Stomach (tissue), 4 donors: Measurements from ENCODE around the gene PIEZO1.

Source experiments
- CTCF ChIP-seq, 7 experiments: fragments of 450-650 bp in 4 of 7; fragments of 200-600 bp in 3 of 7; sonication (generic) in 3 of 7; IDR thresholded peaks; one replicate each; pipeline ENCODE4 v1.5.1; 2016 to 2019; ENCODE audit warnings: antibody characterized with exemption in 7 of 7, control low read depth in 2 of 7, mild to moderate bottlenecking in 1 of 7
- POLR2A ChIP-seq, 4 donors: fragments of 450-650 bp; IDR thresholded peaks; one replicate each; pipeline ENCODE4 v1.6.1; 2016; ENCODE audit warnings: antibody characterized with exemption in 4 of 4, control low read depth in 2 of 4, mild to moderate bottlenecking in 1 of 4, moderate library complexity in 1 of 4
- POLR2AphosphoS5 ChIP-seq, 3 donors: sonication (generic); formaldehyde crosslinking; IDR thresholded peaks; one replicate each; pipeline ENCODE4 v1.6.1; 2016; ENCODE audit warnings: antibody characterized with exemption in 3 of 3

DNA sequence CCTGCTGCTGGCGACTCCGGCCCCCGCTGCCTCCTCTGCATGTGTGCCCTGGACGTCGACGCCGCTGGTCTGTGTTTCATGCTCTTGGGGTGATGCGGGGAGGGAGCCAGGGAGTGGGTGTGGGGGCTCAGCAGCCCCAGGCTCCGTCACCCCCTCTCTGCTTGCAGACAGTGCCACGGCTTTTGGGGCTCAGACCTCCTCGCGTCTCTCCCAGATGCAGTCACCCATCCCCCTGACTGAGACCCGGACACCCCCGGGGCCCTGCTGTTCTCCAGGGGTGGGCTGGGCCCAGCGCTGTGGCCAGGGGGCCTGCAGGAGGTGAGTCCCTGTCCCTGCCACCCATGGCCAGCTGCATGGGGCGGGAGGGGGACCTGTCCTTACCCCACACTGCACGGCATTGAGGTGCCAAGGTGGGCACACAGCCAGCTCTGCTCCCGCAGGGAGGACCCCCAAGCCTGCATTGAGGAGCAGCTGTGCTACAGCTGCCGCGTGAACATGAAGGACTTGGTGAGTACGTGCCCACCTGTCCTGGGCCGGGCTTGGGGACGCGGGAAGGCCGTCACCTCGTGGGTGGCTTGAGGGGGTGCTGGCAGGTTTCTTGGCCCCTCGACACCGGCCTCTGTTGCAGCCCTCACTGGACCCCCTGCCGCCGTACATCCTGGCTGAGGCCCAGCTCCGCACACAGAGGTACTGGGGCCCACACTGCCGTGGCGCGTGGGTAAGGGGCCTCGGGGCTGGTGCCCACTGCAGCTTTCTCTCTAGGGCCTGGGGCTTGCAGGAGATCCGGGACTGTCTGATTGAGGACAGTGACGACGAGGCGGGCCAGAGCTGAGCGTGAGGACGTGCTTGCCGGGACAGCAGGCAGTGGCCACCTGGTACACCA lies 70.4 kb downstream of the PIEZO1 start:
- TF ChIP-seq CTCF (IDR thresholded peaks at IDR 0.05): no peak
- no peak for TF ChIP-seq POLR2A (IDR thresholded peaks at IDR 0.05)
- TF ChIP-seq POLR2AphosphoS5 (IDR thresholded peaks at IDR 0.05): no peak
